Right lobe of liver (tissue), 6 donors: ENCODE measurements around the gene DDX19B. TPM values are rescaled to one million over a fixed set of nuclear protein-coding genes. Genes with fewer than 3 reads are reported as not detected.
"Not testable (repeated sequence)": the region's sequence is repeated elsewhere in the genome, so short reads cannot be mapped to it uniquely, and the experiment has no call there.

Experiments used
- ATAC-seq, 4 donors: fragments of 200-7000 bp; cut with Tn5 transposase; one replicate each; pipeline ENCODE4 v1.9.1; 2020; ENCODE audit warnings: mild to moderate bottlenecking in 4 of 4, moderate library complexity in 4 of 4
- DNase-seq, 3 donors: peaks; one replicate each; pipeline ENCODE4 v3.0.0-alpha.2; 2020
- H3K27ac ChIP-seq, 3 donors: fragments of 200-600 bp; one replicate each; pipeline ENCODE4 v1.8.0; 2022
- H3K27me3 ChIP-seq, 2 donors: fragments of 200-600 bp; one replicate each; pipeline ENCODE4 v1.8.0; 2022
- H3K36me3 ChIP-seq, 4 donors: fragments of 200-600 bp; sonication (generic) in 1 of 4; one replicate each; pipeline versions ENCODE4 v1.5.1 to v1.8.0; 2017 to 2022; ENCODE audit warnings: control low read depth in 1 of 4
- H3K4me1 ChIP-seq, 4 donors: fragments of 200-600 bp; sonication (generic) in 1 of 4; one replicate each; pipeline versions ENCODE4 v1.5.1 to v1.8.0; 2017 to 2022; ENCODE audit warnings: control low read depth in 1 of 4
- H3K4me3 ChIP-seq, 3 donors: fragments of 200-600 bp; one replicate each; pipeline ENCODE4 v1.8.0; 2022
- H3K9me3 ChIP-seq, 4 donors: fragments of 200-600 bp; sonication (generic) in 1 of 4; one replicate each; pipeline versions ENCODE4 v1.5.1 to v1.8.0; 2017 to 2022; ENCODE audit warnings: control low read depth in 1 of 4
- CTCF ChIP-seq, 4 donors: fragments of 200-600 bp in 3 of 4; fragments of 450-650 bp in 1 of 4; IDR thresholded peaks; one replicate each; pipeline versions ENCODE4 v1.5.1 to v1.8.0; 2016 to 2022; ENCODE audit warnings: antibody characterized with exemption in 4 of 4, mild to moderate bottlenecking in 2 of 4
- POLR2A ChIP-seq: fragments of 450-650 bp; IDR thresholded peaks from one replicate; pipeline ENCODE4 v1.6.1; 2017; ENCODE audit warnings: antibody characterized with exemption, mild to moderate bottlenecking
- WGBS: methylation state at CpG from one replicate; pipeline ENCODE4 v1.1.6; 2018; ENCODE audit warnings: low coverage, low lambda C conversion rate; ENCODE audit not compliant: insufficient coverage; ENCODE audit errors: missing lambda C conversion rate; 5-methylcytosine and 5-hydroxymethylcytosine counted together
- intact Hi-C, 2 donors: fragments of 100-400 bp; cut with DNase I; formaldehyde crosslinking; loops; one replicate each; pipeline versions ENCODE4 v1.11.2 to v1.14.1; 2022
- total RNA-seq, 6 experiments: library from RNA; depleted of rRNA in 2 of 6; stranded (reverse); fragments of >200 nt in 2 of 6; fragmentation: NEBNext Ultra II Directional in 3 of 6; extraction: Animal tissue kit (Norgen Biotek cat#: 25700) in 3 of 6; gene quantifications; one replicate each; pipeline versions ENCODE4 v1.1.0 to v1.2.4, GENCODE V29; 2016 to 2023
- donor health status: DM: no; HTN: yes; CAD: no.
- donor health status: DM: no; HTN: no; CAD: no.
- donor health status: DM: no; HTN: no; CAD: no.
- donor health status: DM: no; HTN: yes; CAD: no.
- donor health status: DM: no; HTN: yes; CAD: no.

DDX19B gene
- total RNA-seq, 6 experiments from 2014 or later = 15.2 to 32.3 (median 20.0) TPM

GRCh38 chr16:70304892-70305448, 6.0 kb downstream of the DDX19B start:
- WGBS = 55% methylated on average over 3 of the region's 3 CpGs
- H3K4me3 ChIP-seq = no peak overlapping the region
- intact Hi-C loops = no loop called here

GRCh38 chr16:70306880-70307279, 7.9 kb downstream of the DDX19B start:
- DNase-seq (no peak), ATAC-seq (no peak)
- TF ChIP-seq POLR2A (no peak), CTCF (IDR thresholded peaks at IDR 0.05) (no peak)
- Histone ChIP-seq H3K36me3 (no peaks in the 10 kb centered on the region), H3K9me3 (no peaks in the 10 kb centered on the region), H3K4me3 (no peak overlapping the region), H3K4me1 (no peaks in the 10 kb centered on the region), H3K27me3 (no peaks in the 10 kb centered on the region), H3K27ac (no peak overlapping the region)
- 81% methylated on average over 2 of the region's 2 CpGs for WGBS
- intact Hi-C loops = no loop called here

More at GRCh38 chr16:70304892-70305448, 6.0 kb downstream of the DDX19B start:
- Histone ChIP-seq H3K36me3 (no peaks in the 10 kb centered on the region), H3K9me3 (no peaks in the 10 kb centered on the region), H3K27ac (no peak overlapping the region), H3K4me1 (peaks cover 0 to 2% (median 0%) of the 10 kb centered on the region in 4 donors), H3K27me3 (no peaks in the 10 kb centered on the region)
- DNase-seq = no peak
- TF ChIP-seq CTCF (IDR thresholded peaks at IDR 0.05) (no peak), POLR2A (no peak)
- no peak for ATAC-seq

GRCh38 chr16:70307726-70308125, 8.7 kb downstream of the DDX19B start:
- H3K27ac ChIP-seq, ATAC-seq, H3K4me1 ChIP-seq, H3K36me3 ChIP-seq, H3K9me3 ChIP-seq, H3K27me3 ChIP-seq, DNase-seq, intact Hi-C loops, H3K4me3 ChIP-seq: not testable (repeated sequence)
- 90% methylated on average over 2 of the region's 2 CpGs for WGBS

- no peak for ATAC-seq
These were observed 21.1 kb downstream of the DDX19B start for GRCh38 chr16:70320121-70320520.

More at GRCh38 chr16:70320121-70320520, 21.1 kb downstream of the DDX19B start:
- DNase-seq = no peak
- intact Hi-C loops = no loop called here
- 89% methylated on average over 5 of the region's 5 CpGs for WGBS
- peaks cover 1 to 73% (median 25%) of the 10 kb centered on the region in 4 donors for H3K36me3 ChIP-seq
- no peaks in the 10 kb centered on the region for H3K4me1 ChIP-seq
- no peak for TF ChIP-seq POLR2A
- no peak for TF ChIP-seq CTCF (IDR thresholded peaks at IDR 0.05)
- no peak overlapping the region for H3K27ac ChIP-seq
- no peaks in the 10 kb centered on the region for H3K27me3 ChIP-seq
- H3K9me3 ChIP-seq = no peaks in the 10 kb centered on the region
- no peak overlapping the region for H3K4me3 ChIP-seq
